ENCODE results near the gene PTPRO. TPM values are rescaled to one million over a fixed set of nuclear protein-coding genes. Genes with fewer than 3 reads are reported as not detected.

The PTPRO gene
- total RNA-seq, 1 donor from 2014 or later: 0.75 TPM

DNA sequence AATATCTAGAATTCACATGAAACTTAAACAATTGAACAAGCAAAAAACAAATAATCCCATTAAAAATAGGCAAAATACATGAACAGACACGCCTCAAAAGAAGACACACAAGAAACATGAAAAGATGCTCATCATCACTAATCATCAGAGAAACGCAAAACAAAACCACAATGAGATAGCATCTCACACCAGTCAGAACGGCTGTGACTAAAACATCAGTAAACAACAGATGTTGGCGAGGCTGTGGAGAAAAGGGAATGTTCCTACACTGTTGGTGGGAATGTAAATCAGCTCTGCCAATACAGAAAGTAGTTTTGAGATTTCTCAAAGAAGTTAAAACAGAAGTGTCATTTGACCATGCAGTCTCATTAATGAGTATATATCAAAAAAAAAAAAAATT lies 121.3 kb downstream of the PTPRO start:
- no peaks in the 10 kb centered on the region for H3K36me3 Mint-ChIP-seq (ENCODE audit: unreplicated experiment)
- no peak overlapping the region for H3K4me3 Mint-ChIP-seq (ENCODE audit: unreplicated experiment)
- TF ChIP-seq, protein P1, sequence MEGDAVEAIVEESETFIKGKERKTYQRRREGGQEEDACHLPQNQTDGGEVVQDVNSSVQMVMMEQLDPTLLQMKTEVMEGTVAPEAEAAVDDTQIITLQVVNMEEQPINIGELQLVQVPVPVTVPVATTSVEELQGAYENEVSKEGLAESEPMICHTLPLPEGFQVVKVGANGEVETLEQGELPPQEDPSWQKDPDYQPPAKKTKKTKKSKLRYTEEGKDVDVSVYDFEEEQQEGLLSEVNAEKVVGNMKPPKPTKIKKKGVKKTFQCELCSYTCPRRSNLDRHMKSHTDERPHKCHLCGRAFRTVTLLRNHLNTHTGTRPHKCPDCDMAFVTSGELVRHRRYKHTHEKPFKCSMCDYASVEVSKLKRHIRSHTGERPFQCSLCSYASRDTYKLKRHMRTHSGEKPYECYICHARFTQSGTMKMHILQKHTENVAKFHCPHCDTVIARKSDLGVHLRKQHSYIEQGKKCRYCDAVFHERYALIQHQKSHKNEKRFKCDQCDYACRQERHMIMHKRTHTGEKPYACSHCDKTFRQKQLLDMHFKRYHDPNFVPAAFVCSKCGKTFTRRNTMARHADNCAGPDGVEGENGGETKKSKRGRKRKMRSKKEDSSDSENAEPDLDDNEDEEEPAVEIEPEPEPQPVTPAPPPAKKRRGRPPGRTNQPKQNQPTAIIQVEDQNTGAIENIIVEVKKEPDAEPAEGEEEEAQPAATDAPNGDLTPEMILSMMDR (IDR thresholded peaks at IDR 0.05): no peak
- no peaks in the 10 kb centered on the region for H3K4me1 Mint-ChIP-seq (ENCODE audit: unreplicated experiment)
- H3K27me3 Mint-ChIP-seq (ENCODE audit: unreplicated experiment): peaks cover 24% of the 10 kb centered on the region
- no peak overlapping the region for H3K27ac Mint-ChIP-seq (ENCODE audit: unreplicated experiment)
- H3K9me3 Mint-ChIP-seq (ENCODE audit: unreplicated experiment): peaks cover 9% of the 10 kb centered on the region
- DNase-seq (ENCODE audit: extremely low spot score, unreplicated experiment): no peak

DNA sequence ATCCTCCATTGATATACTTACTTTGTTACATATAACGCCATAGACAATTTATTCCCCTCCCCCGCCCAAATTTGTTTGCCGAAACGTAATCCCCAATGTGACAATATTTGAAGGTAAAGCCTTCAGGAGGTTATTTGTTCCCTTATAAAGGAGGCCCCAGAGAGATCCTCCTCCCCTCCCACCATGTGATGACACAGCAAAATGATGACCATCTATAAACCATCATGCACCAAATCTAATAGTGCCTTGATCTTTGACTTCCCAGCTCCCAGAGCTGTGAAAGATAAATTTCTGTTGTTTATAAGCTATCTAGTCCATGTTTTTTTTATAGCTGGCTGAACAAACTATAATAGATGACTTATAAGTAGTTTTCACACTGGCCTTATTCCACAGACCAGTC lies 122.2 kb downstream of the PTPRO start:
- H3K4me1 Mint-ChIP-seq (ENCODE audit: unreplicated experiment): no peaks in the 10 kb centered on the region
- no peak for DNase-seq (ENCODE audit: extremely low spot score, unreplicated experiment)
- no peaks in the 10 kb centered on the region for H3K36me3 Mint-ChIP-seq (ENCODE audit: unreplicated experiment)
- TF ChIP-seq, protein P1 (IDR thresholded peaks at IDR 0.05): no peak
- no peak overlapping the region for H3K27ac Mint-ChIP-seq (ENCODE audit: unreplicated experiment)
- peaks cover 8% of the 10 kb centered on the region for H3K9me3 Mint-ChIP-seq (ENCODE audit: unreplicated experiment)
- H3K4me3 Mint-ChIP-seq (ENCODE audit: unreplicated experiment): no peak overlapping the region
- H3K27me3 Mint-ChIP-seq (ENCODE audit: unreplicated experiment): peaks cover 30% of the 10 kb centered on the region

DNA sequence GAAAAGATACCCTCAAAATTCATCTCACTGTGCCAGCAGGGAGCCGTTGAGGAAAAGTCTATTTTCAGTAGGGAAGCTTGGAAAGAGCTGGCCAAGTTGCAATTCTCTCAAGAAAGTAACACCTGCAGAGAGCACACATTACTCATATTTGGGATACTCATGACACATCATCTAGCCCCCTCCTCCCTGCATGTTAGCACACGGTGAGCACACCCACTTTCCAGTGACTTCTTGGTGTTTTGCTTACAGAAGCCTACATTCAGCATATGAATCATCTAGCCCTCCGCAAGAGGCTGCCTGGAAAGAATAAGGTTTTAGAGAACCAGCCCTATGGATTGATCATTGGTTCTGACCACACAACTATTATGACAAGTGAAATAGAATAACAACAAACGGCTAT lies 124.5 kb downstream of the PTPRO start:
- no peak for DNase-seq (ENCODE audit: extremely low spot score, unreplicated experiment)
- TF ChIP-seq, protein P1 (IDR thresholded peaks at IDR 0.05): no peak
- Mint-ChIP-seq H3K27me3 (ENCODE audit: unreplicated experiment) (peaks cover 32% of the 10 kb centered on the region), H3K9me3 (ENCODE audit: unreplicated experiment) (no peaks in the 10 kb centered on the region), H3K4me1 (ENCODE audit: unreplicated experiment) (no peaks in the 10 kb centered on the region), H3K4me3 (ENCODE audit: unreplicated experiment) (no peak overlapping the region), H3K27ac (ENCODE audit: unreplicated experiment) (no peak overlapping the region), H3K36me3 (ENCODE audit: unreplicated experiment) (no peaks in the 10 kb centered on the region)

DNA sequence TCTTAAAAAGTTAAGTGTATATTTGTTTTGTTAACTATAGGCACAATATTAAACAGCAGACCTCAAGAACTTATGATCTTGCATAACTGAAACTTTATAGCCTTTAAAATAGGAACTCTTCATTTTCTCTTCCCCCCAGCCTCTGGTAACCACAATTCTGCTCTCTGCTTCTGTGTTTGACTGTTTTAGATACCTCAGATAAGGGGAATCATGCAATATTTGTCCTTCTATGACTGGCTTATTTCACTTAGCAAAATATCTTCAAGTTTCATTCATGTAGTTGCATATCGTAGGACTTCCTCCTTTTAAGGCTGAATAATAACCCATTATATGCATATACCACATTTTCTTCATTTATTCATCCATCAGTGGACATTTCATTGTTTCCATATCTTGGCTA lies 131.3 kb downstream of the PTPRO start:
- DNase-seq (ENCODE audit: extremely low spot score, unreplicated experiment): no peak
- H3K27ac Mint-ChIP-seq (ENCODE audit: unreplicated experiment): no peak overlapping the region
- TF ChIP-seq, protein P1 (IDR thresholded peaks at IDR 0.05): no peak
- peaks cover 4% of the 10 kb centered on the region for H3K9me3 Mint-ChIP-seq (ENCODE audit: unreplicated experiment)
- H3K4me3 Mint-ChIP-seq (ENCODE audit: unreplicated experiment): no peak overlapping the region
- H3K4me1 Mint-ChIP-seq (ENCODE audit: unreplicated experiment): no peaks in the 10 kb centered on the region
- H3K27me3 Mint-ChIP-seq (ENCODE audit: unreplicated experiment): peaks cover 40% of the 10 kb centered on the region
- H3K36me3 Mint-ChIP-seq (ENCODE audit: unreplicated experiment): peaks cover 2% of the 10 kb centered on the region

DNA sequence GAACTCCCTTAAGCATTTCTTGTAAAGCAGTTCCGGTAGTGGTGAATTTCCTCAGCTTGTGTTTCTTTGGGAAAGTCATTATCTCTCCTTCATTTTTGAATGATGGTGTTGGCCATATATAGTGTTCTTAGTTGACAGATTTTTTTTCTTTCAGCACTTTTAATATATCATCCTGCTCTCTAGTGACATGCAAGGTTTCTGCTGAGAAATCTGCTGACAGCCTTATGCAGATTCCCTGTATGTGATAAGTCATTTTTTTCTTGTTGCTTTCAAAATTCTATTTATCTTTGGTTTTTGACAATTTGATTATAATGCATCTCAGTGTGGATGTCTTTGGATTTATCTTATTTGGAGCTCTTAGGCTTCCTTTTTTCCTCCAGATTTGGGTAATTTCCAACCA lies 135.7 kb downstream of the PTPRO start:
- Mint-ChIP-seq H3K27me3 (ENCODE audit: unreplicated experiment) (peaks cover 27% of the 10 kb centered on the region), H3K4me3 (ENCODE audit: unreplicated experiment) (no peak overlapping the region), H3K4me1 (ENCODE audit: unreplicated experiment) (no peaks in the 10 kb centered on the region), H3K36me3 (ENCODE audit: unreplicated experiment) (peaks cover 2% of the 10 kb centered on the region), H3K9me3 (ENCODE audit: unreplicated experiment) (peaks cover 6% of the 10 kb centered on the region), H3K27ac (ENCODE audit: unreplicated experiment) (no peak overlapping the region)
- DNase-seq (ENCODE audit: extremely low spot score, unreplicated experiment): no peak
- TF ChIP-seq, protein P1 (IDR thresholded peaks at IDR 0.05): no peak

Data from osteocyte (in vitro differentiated cells).